Activated T-helper 1 cell treated with Interleukin-2 at 50 U/mL for 16 hours (primary cell): ENCODE data around the gene MSRB2.

Source experiments
- DNase-seq: peaks from one replicate; pipeline ENCODE4 v3.0.0-alpha.2; 2020; ENCODE audit warnings: low read depth

Gene MSRB2

GRCh38 chr10:23111517-23112286 is 16.3 kb downstream of the MSRB2 start:
- DNase-seq, result no peak

- DNase-seq, result no peak
Observed at GRCh38 chr10:23114228-23114850, 19.0 kb downstream of the MSRB2 start.

GRCh38 chr10:23116486-23117205 is 21.3 kb downstream of the MSRB2 start:
- no peak for DNase-seq

GRCh38 chr10:23120001-23120934 is 24.9 kb downstream of the MSRB2 start:
- DNase-seq, result no peak

GRCh38 chr10:23121135-23121534 is 25.8 kb downstream of the MSRB2 start:
- DNase-seq, result no peak

- no peak for DNase-seq
Observed at GRCh38 chr10:23136462-23136861, 41.1 kb downstream of the MSRB2 start.

- no peak for DNase-seq
Observed at GRCh38 chr10:23139677-23140076, 44.3 kb downstream of the MSRB2 start.

- DNase-seq, result no peak
Observed at GRCh38 chr10:23141995-23142394, 46.6 kb downstream of the MSRB2 start.

- DNase-seq, result no peak
Observed at GRCh38 chr10:23146258-23146657, 50.9 kb downstream of the MSRB2 start.

- no peak for DNase-seq
Observed at GRCh38 chr10:23147035-23147434, 51.7 kb downstream of the MSRB2 start.

- DNase-seq, result no peak
Observed at GRCh38 chr10:23148214-23148613, 52.8 kb downstream of the MSRB2 start.

- DNase-seq, result no peak
Observed at GRCh38 chr10:23150091-23150490, 54.7 kb downstream of the MSRB2 start.

GRCh38 chr10:23150610-23151009 is 55.2 kb downstream of the MSRB2 start:
- no peak for DNase-seq

GRCh38 chr10:23151071-23151470 is 55.7 kb downstream of the MSRB2 start:
- DNase-seq, result no peak

GRCh38 chr10:23155169-23155568 is 59.8 kb downstream of the MSRB2 start:
- DNase-seq, result no peak

GRCh38 chr10:23156447-23157150 is 61.2 kb downstream of the MSRB2 start:
- DNase-seq, result no peak

GRCh38 chr10:23157239-23157681 is 61.9 kb downstream of the MSRB2 start:
- no peak for DNase-seq

- DNase-seq, result no peak
Observed at GRCh38 chr10:23157691-23158369, 62.5 kb downstream of the MSRB2 start.

GRCh38 chr10:23158370-23158769 is 63.0 kb downstream of the MSRB2 start:
- DNase-seq, result no peak

GRCh38 chr10:23171232-23171876 is 76.0 kb downstream of the MSRB2 start:
- DNase-seq, result no peak
